Measurements from ENCODE around the gene HOXA3. TPM values are rescaled to one million over a fixed set of nuclear protein-coding genes. Genes with fewer than 3 reads are reported as not detected.

HOXA3 gene
- total RNA-seq, 1 donor from 2014 or later = not detected

DNA sequence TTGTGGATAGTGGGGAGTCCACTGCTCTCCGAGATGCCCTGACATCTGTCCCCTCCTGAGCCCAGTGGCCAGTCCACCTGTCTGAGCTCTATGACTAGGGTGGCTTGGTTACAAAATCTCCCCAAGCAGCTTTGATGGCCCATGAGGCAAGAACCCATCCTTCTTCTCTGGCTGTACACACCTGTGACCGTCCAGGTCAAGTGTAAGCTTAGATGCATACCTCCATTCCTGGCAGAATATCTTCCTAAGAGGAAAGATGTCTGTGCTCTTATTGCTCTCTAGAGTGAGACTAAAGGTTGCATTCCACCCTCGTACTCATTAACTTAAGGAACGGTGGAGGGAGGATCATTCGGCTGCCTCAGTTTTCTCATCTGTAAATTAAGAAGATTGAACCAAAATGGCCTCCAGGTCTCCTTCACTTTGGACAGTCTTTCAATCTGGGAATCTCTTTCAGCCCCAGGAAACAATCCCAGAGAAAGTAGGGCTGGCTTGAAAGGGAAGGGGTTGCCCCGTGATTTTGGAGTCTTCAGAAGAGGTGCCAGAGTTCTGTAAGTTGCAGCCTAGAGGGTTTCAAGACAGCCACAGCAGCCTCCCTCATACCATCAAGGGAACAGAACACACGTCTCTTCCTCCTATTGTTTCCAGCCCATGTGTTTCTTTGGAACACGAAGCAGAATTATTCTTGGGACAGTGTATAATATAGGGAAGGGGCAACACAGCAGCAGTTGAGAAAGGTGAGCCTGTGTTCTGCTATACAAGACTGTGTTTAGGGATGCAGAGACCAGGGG lies 27.3 kb downstream of the HOXA3 start:
- no peak overlapping the region for H3K9ac ChIP-seq
- no peak overlapping the region for H3K27ac ChIP-seq
- peaks cover 100% of the 10 kb centered on the region for H3K27me3 ChIP-seq
- H4K20me1 ChIP-seq (ENCODE audit: low read depth) = peaks cover 90% of the 10 kb centered on the region
- Mint-ChIP-seq H3K4me3 (no peak overlapping the region), H3K27ac (no peak overlapping the region), H3K27me3 (ENCODE audit: insufficient read depth, low read depth) (peaks cover 97% of the 10 kb centered on the region), H3K36me3 (no peaks in the 10 kb centered on the region), H3K4me1 (no peaks in the 10 kb centered on the region), H3K9me3 (peaks cover 15% of the 10 kb centered on the region)
- no peaks in the 10 kb centered on the region for H3K36me3 ChIP-seq
- no peak overlapping the region for H3K4me3 ChIP-seq
- no peaks in the 10 kb centered on the region for H3F3A ChIP-seq (ENCODE audit: low read depth)
- no peak overlapping the region for H3K4me2 ChIP-seq
- TF ChIP-seq, protein P1, sequence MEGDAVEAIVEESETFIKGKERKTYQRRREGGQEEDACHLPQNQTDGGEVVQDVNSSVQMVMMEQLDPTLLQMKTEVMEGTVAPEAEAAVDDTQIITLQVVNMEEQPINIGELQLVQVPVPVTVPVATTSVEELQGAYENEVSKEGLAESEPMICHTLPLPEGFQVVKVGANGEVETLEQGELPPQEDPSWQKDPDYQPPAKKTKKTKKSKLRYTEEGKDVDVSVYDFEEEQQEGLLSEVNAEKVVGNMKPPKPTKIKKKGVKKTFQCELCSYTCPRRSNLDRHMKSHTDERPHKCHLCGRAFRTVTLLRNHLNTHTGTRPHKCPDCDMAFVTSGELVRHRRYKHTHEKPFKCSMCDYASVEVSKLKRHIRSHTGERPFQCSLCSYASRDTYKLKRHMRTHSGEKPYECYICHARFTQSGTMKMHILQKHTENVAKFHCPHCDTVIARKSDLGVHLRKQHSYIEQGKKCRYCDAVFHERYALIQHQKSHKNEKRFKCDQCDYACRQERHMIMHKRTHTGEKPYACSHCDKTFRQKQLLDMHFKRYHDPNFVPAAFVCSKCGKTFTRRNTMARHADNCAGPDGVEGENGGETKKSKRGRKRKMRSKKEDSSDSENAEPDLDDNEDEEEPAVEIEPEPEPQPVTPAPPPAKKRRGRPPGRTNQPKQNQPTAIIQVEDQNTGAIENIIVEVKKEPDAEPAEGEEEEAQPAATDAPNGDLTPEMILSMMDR (IDR thresholded peaks at IDR 0.05) = no peak
- TF ChIP-seq EZH2 (IDR thresholded peaks at IDR 0.05) = no peak
- TF ChIP-seq EZH2phosphoT487 (IDR thresholded peaks at IDR 0.05) = no peak
- H3K4me1 ChIP-seq = no peaks in the 10 kb centered on the region
- no peak overlapping the region for H2AFZ ChIP-seq (replicated peaks)
- DNase-seq (ENCODE audit: low spot score) = no peak
- no peaks in the 10 kb centered on the region for H3K9me3 ChIP-seq (ENCODE audit: low read depth)
- H3K79me2 ChIP-seq (ENCODE audit: low read depth) = no peaks in the 10 kb centered on the region

DNA sequence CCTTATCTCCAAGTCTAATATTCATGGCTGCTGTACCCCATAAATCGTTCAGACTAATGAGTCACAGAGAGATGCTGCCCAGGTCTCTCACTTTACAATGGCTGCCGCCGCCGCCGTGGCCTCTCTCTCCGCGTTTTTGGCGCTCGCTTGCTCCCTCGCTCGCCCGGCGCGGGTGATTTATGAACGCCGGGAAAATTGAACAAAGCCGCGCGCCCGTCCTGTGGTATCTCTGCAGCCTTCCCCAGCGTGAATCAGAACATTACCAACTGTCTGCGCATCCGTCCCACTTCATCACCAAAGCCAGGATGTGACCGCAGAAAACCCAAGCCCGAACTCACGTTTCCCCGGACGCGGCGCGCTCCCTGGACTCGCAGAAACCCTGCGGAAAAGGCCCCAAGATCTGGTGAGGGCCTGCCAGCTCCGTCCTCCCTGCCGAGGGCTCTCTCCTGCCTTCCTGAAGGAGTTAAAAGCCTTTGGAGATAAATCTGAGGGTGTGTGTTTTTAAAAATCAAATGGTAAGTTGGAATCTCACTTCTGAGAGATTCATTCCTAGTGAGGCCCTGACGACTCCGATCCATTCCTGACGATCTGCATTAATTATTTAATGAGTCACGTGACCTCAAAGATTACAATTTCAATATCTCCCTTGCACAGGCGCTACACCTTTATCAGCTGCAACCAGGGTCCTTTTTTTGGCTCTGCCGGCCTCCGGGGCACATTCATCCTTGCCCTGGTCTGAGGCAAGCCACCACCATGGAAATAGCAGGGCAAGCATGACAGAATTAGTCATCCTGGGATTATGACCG lies 28.1 kb downstream of the HOXA3 start:
- peaks cover 15% of the 10 kb centered on the region for H3K9me3 Mint-ChIP-seq
- H4K20me1 ChIP-seq (ENCODE audit: low read depth) = peaks cover 91% of the 10 kb centered on the region
- no peak for DNase-seq (ENCODE audit: low spot score)
- H3K4me1 ChIP-seq = no peaks in the 10 kb centered on the region
- H2AFZ ChIP-seq (replicated peaks) = no peak overlapping the region
- H3K4me3 Mint-ChIP-seq = no peak overlapping the region
- H3K27me3 ChIP-seq = peaks cover 100% of the 10 kb centered on the region
- H3K4me2 ChIP-seq = no peak overlapping the region
- no peak overlapping the region for H3K4me3 ChIP-seq
- no peak overlapping the region for H3K27ac Mint-ChIP-seq
- no peak overlapping the region for H3K27ac ChIP-seq
- H3K27me3 Mint-ChIP-seq (ENCODE audit: insufficient read depth, low read depth) = peaks cover 98% of the 10 kb centered on the region
- TF ChIP-seq EZH2 (IDR thresholded peaks at IDR 0.05) (peak; percentile 96), EZH2phosphoT487 (IDR thresholded peaks at IDR 0.05) (peak; percentile 97)
- TF ChIP-seq, protein P1 (IDR thresholded peaks at IDR 0.05) = no peak
- no peaks in the 10 kb centered on the region for H3K36me3 ChIP-seq
- no peaks in the 10 kb centered on the region for H3K4me1 Mint-ChIP-seq
- H3F3A ChIP-seq (ENCODE audit: low read depth) = no peaks in the 10 kb centered on the region
- H3K79me2 ChIP-seq (ENCODE audit: low read depth) = no peaks in the 10 kb centered on the region
- no peak overlapping the region for H3K9ac ChIP-seq
- no peaks in the 10 kb centered on the region for H3K9me3 ChIP-seq (ENCODE audit: low read depth)
- H3K36me3 Mint-ChIP-seq = no peaks in the 10 kb centered on the region

DNA sequence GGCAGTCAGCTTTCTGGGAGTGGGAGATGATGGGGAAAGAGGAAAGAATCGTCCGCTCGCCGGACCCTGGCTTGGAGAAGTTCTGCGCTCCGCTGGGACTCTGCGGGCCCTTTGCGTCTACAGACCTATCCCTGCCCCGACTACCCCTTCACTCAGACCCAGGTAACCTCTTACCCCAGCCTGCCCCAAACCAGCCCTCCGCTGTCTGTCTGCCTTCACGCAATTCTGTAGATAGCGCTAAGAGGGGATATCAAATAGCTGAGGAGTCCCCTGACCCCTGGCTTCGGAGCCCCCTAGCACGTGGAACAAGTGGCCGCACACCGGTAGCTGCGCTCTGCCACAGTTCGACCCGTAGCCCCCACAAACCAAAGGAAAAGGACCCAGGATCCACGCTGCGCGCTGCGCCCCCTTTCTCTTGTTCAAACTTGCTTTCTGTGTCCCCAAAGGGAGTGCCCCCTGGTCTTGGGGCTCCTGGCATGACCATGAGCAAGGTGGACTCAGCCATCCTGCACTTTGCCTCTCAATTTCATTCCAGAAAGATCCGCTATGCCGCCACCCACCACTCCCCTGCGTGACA lies 28.8 kb downstream of the HOXA3 start:
- Histone ChIP-seq H3K4me1 (no peaks in the 10 kb centered on the region), H3K9ac (no peak overlapping the region), H3K9me3 (ENCODE audit: low read depth) (no peaks in the 10 kb centered on the region), H2AFZ (replicated peaks) (no peak overlapping the region), H3K27me3 (peaks cover 100% of the 10 kb centered on the region), H4K20me1 (ENCODE audit: low read depth) (peaks cover 92% of the 10 kb centered on the region), H3K36me3 (no peaks in the 10 kb centered on the region), H3K27ac (no peak overlapping the region), H3F3A (ENCODE audit: low read depth) (no peaks in the 10 kb centered on the region), H3K4me2 (no peak overlapping the region), H3K79me2 (ENCODE audit: low read depth) (no peaks in the 10 kb centered on the region), H3K4me3 (no peak overlapping the region)
- Mint-ChIP-seq H3K4me1 (no peaks in the 10 kb centered on the region), H3K27ac (no peak overlapping the region), H3K27me3 (ENCODE audit: insufficient read depth, low read depth) (peaks cover 98% of the 10 kb centered on the region), H3K4me3 (no peak overlapping the region), H3K9me3 (peaks cover 10% of the 10 kb centered on the region), H3K36me3 (no peaks in the 10 kb centered on the region)
- DNase-seq (ENCODE audit: low spot score) = no peak
- no peak for TF ChIP-seq EZH2 (IDR thresholded peaks at IDR 0.05)
- no peak for TF ChIP-seq EZH2phosphoT487 (IDR thresholded peaks at IDR 0.05)
- TF ChIP-seq, protein P1 (IDR thresholded peaks at IDR 0.05) = no peak

Measured in neural progenitor cell (in vitro differentiated cells).